ENCODE measurements around the gene ZCCHC18. TPM values are rescaled to one million over a fixed set of nuclear protein-coding genes. Genes with fewer than 3 reads are reported as not detected.

Gene ZCCHC18
- total and polyA plus RNA-seq, 2 donors (not counting 3 experiments of a cell fraction or from before 2014, with no cell fraction given) = 2.3 to 2.7 TPM

- Histone ChIP-seq H4K20me1 (replicated peaks; ENCODE audit: control insufficient read depth, extremely low read depth, insufficient read depth, low read length) (no peaks in the 10 kb centered on the region), H3K27me3 (ENCODE audit: control insufficient read depth in 2 of 2, insufficient read depth in 2 of 2, low read length in 2 of 2) (no peaks in the 10 kb centered on the region), H2AFZ (ENCODE audit: low read depth, low read length) (no peak overlapping the region), H3K4me1 (ENCODE audit: control insufficient read depth, extremely low read depth, insufficient read depth, low read length) (peaks cover 9% of the 10 kb centered on the region), H3K4me3 (replicated peaks in 1 of 3; ENCODE audit: insufficient read depth in 1 of 3, low read depth in 1 of 3, low read length in 3 of 3) (no peak overlapping the region), H3K27ac (ENCODE audit: insufficient read depth, low read depth, low read length) (peak overlapping the region; percentile 8), H3K4me2 (ENCODE audit: insufficient read depth, low read length) (peak overlapping the region; percentile 16), H3K9me1 (replicated peaks; ENCODE audit: control insufficient read depth, extremely low read depth, insufficient read depth, low read length) (no peaks in the 10 kb centered on the region), H3K9me3 (replicated peaks; ENCODE audit: control insufficient read depth, insufficient read depth, low read length) (no peaks in the 10 kb centered on the region), H3K36me3 (ENCODE audit: control insufficient read depth in 2 of 2, extremely low read depth in 1 of 2, insufficient read depth in 2 of 2, low read length in 2 of 2) (no peaks in the 10 kb centered on the region), H3K9ac (replicated peaks; ENCODE audit: extremely low read depth, insufficient read depth, low read length) (no peak overlapping the region), H3K79me2 (ENCODE audit: control insufficient read depth, insufficient read depth, low read length) (no peaks in the 10 kb centered on the region)
- peak; percentile 22 for DNase-seq (ENCODE audit: low read depth, low spot score)
- POLR2A ChIA-PET = no interaction called here
- no TSS peak for BruUV-seq (replicated peaks)
- CTCF ChIA-PET = interaction anchor here (0.7 to 1.7 kb wide), 4 partner anchors 10 to 205 kb away, joined by 3 to 12 read pairs (median 3); partner anchors contain the start of gene ZCCHC18
- intact Hi-C loops (cut with micrococcal nuclease) = no loop called here
- FAIRE-seq = peak; percentile 95
- TF ChIP-seq EZH2 (IDR thresholded peaks at IDR 0.05; ENCODE audit: borderline replicate concordance, low read depth, low read length, severe bottlenecking) (no peak), FOS (IDR thresholded peaks at IDR 0.05; ENCODE audit: borderline replicate concordance, insufficient read depth, low read length) (no peak), CTCF (IDR thresholded peaks at IDR 0.05; ENCODE audit: extremely low read depth in 1 of 2, insufficient read depth in 1 of 2, low read depth in 1 of 2, low read length in 2 of 2) (no peak), POLR2A (IDR thresholded peaks at IDR 0.05; ENCODE audit: low read depth, low read length) (no peak), MYC (IDR thresholded peaks at IDR 0.05; ENCODE audit: low read depth, low read length) (no peak), GATA2 (IDR thresholded peaks at IDR 0.05; ENCODE audit: insufficient read depth, insufficient read length, low read depth, low read length) (no peak)
- dilution Hi-C loops (cut with MboI; ENCODE audit: extremely low pct_ligation_motif_present, low sequenced_read_pairs) = no loop called here
Measured at GRCh38 chrX:104122829-104123228, 10.5 kb downstream of the ZCCHC18 start.

- dilution Hi-C loops (cut with MboI; ENCODE audit: extremely low pct_ligation_motif_present, low sequenced_read_pairs) (no loop called here), intact Hi-C loops (cut with micrococcal nuclease) (no loop called here)
- H3K79me2 ChIP-seq (ENCODE audit: control insufficient read depth, insufficient read depth, low read length) = no peaks in the 10 kb centered on the region
- no peak overlapping the region for H3K27ac ChIP-seq (ENCODE audit: insufficient read depth, low read depth, low read length)
- H4K20me1 ChIP-seq (replicated peaks; ENCODE audit: control insufficient read depth, extremely low read depth, insufficient read depth, low read length) = no peaks in the 10 kb centered on the region
- TF ChIP-seq POLR2A (IDR thresholded peaks at IDR 0.05; ENCODE audit: low read depth, low read length) (no peak), CTCF (IDR thresholded peaks at IDR 0.05; ENCODE audit: extremely low read depth in 1 of 2, insufficient read depth in 1 of 2, low read depth in 1 of 2, low read length in 2 of 2) (no peak), FOS (IDR thresholded peaks at IDR 0.05; ENCODE audit: borderline replicate concordance, insufficient read depth, low read length) (no peak), POLR2AphosphoS5 (IDR thresholded peaks at IDR 0.05; ENCODE audit: insufficient read depth, low read depth, low read length) (no peak), GATA2 (IDR thresholded peaks at IDR 0.05; ENCODE audit: insufficient read depth, insufficient read length, low read depth, low read length) (no peak), MYC (IDR thresholded peaks at IDR 0.05; ENCODE audit: low read depth, low read length) (no peak), EZH2 (IDR thresholded peaks at IDR 0.05; ENCODE audit: borderline replicate concordance, low read depth, low read length, severe bottlenecking) (no peak), JUN (IDR thresholded peaks at IDR 0.05; ENCODE audit: borderline replicate concordance, insufficient read depth, insufficient read length, low read depth) (no peak)
- no peak overlapping the region for H2AFZ ChIP-seq (ENCODE audit: low read depth, low read length)
- H3K9me3 ChIP-seq (replicated peaks; ENCODE audit: control insufficient read depth, insufficient read depth, low read length) = no peaks in the 10 kb centered on the region
- H3K9ac ChIP-seq (replicated peaks; ENCODE audit: extremely low read depth, insufficient read depth, low read length) = no peak overlapping the region
- H3K9me1 ChIP-seq (replicated peaks; ENCODE audit: control insufficient read depth, extremely low read depth, insufficient read depth, low read length) = no peaks in the 10 kb centered on the region
- DNase-seq (ENCODE audit: low read depth, low spot score) = no peak
- H3K27me3 ChIP-seq (ENCODE audit: control insufficient read depth in 2 of 2, insufficient read depth in 2 of 2, low read length in 2 of 2) = no peaks in the 10 kb centered on the region
- BruUV-seq (replicated peaks) = no TSS peak
- H3K4me3 ChIP-seq (replicated peaks in 1 of 3; ENCODE audit: insufficient read depth in 1 of 3, low read depth in 1 of 3, low read length in 3 of 3) = no peak overlapping the region
- H3K36me3 ChIP-seq (ENCODE audit: control insufficient read depth in 2 of 2, extremely low read depth in 1 of 2, insufficient read depth in 2 of 2, low read length in 2 of 2) = peaks cover 0 to 3% of the 10 kb centered on the region in 2 experiments
- H3K4me2 ChIP-seq (ENCODE audit: insufficient read depth, low read length) = no peak overlapping the region
- POLR2A ChIA-PET = no interaction called here
- no peak for FAIRE-seq
- H3K4me1 ChIP-seq (ENCODE audit: control insufficient read depth, extremely low read depth, insufficient read depth, low read length) = peaks cover 9% of the 10 kb centered on the region
- CTCF ChIA-PET = no interaction called here
Measured at GRCh38 chrX:104126856-104127255, 14.5 kb downstream of the ZCCHC18 start.

Measured in endothelial cell of umbilical vein (primary cell).